CD4-positive, alpha-beta T cell (primary cell): ENCODE data around the gene PTBP2. TPM values are rescaled to one million over a fixed set of nuclear protein-coding genes. Genes with fewer than 3 reads are reported as not detected.

ENCODE experiments used
- ATAC-seq: fragments of 200-7000 bp; cut with Tn5 transposase; one replicate; pipeline ENCODE4 v1.10.0; 2022; ENCODE audit warnings: mild to moderate bottlenecking; ENCODE audit not compliant: poor library complexity
- CTCF ChIA-PET: fragments of 350-600 bp; sonication (Branson Sonifier 250); formaldehyde crosslinking; loops from one replicate; lab custom pipeline; 2021; ENCODE audit warnings: antibody characterized with exemption, inconsistent platforms; lab: Charles Lee
- POLR2A ChIA-PET: fragments of 350-600 bp; sonication (Branson Sonifier 250); formaldehyde crosslinking; loops from one replicate; lab custom pipeline; 2021; ENCODE audit warnings: antibody characterized with exemption, inconsistent platforms; lab: Charles Lee
- DNase-seq, 14 experiments: peaks; one replicate each; pipeline ENCODE4 v3.0.0-alpha.2; 2013 to 2020; ENCODE audit warnings: mixed read lengths in 2 of 14
- H3K27ac ChIP-seq, 2 donors: one replicate each; pipeline versions ENCODE4 v1.5.1 to v1.7.0; 2013; ENCODE audit warnings: low read length in 2 of 2, low read depth in 1 of 2, mild to moderate bottlenecking in 1 of 2
- H3K27me3 ChIP-seq, 2 experiments: 1 replicate in 1 of 2; 2 replicates in 1 of 2; pipeline versions ENCODE4 v1.6.1 to v1.7.0; 2013; ENCODE audit warnings: low read length in 2 of 2, control low read depth in 1 of 2, mild to moderate bottlenecking in 1 of 2, moderate library complexity in 1 of 2; ENCODE audit not compliant: insufficient read depth in 2 of 2, control insufficient read depth in 1 of 2
- H3K36me3 ChIP-seq: one replicate; pipeline ENCODE4 v1.6.1; 2013; ENCODE audit warnings: low read length, control low read depth; ENCODE audit not compliant: insufficient read depth
- H3K4me1 ChIP-seq: one replicate; pipeline ENCODE4 v1.6.1; 2013; ENCODE audit warnings: low read length, control low read depth; ENCODE audit not compliant: insufficient read depth
- H3K4me3 ChIP-seq: one replicate; pipeline ENCODE4 v1.5.1; 2013; ENCODE audit warnings: mild to moderate bottlenecking, low read length, moderate library complexity
- H3K9me3 ChIP-seq, 2 experiments: 1 replicate in 1 of 2; 2 replicates in 1 of 2; pipeline versions ENCODE4 v1.6.1 to v1.7.0; 2013; ENCODE audit warnings: low read length in 2 of 2, mild to moderate bottlenecking in 2 of 2, control low read depth in 1 of 2, moderate library complexity in 1 of 2; ENCODE audit not compliant: control insufficient read depth in 1 of 2, insufficient read depth in 1 of 2
- H3K27ac Mint-ChIP-seq: one replicate; pipeline ENCODE4 v1.8.0; 2020; ENCODE audit warnings: mixed read lengths
- H3K27me3 Mint-ChIP-seq: one replicate; pipeline ENCODE4 v1.8.0; 2021; ENCODE audit warnings: mixed read lengths
- H3K36me3 Mint-ChIP-seq: one replicate; pipeline ENCODE4 v1.8.0; 2021; ENCODE audit warnings: low read depth, mixed read lengths
- H3K4me1 Mint-ChIP-seq: one replicate; pipeline ENCODE4 v1.8.0; 2021; ENCODE audit warnings: low read depth, mixed read lengths
- H3K4me3 Mint-ChIP-seq: one replicate; pipeline ENCODE4 v1.8.0; 2020; ENCODE audit warnings: mild to moderate bottlenecking, mixed read lengths
- H3K9me3 Mint-ChIP-seq: one replicate; pipeline ENCODE4 v1.8.0; 2020; ENCODE audit warnings: mixed read lengths
- CTCF ChIP-seq: fragments of 200-600 bp; IDR thresholded peaks from one replicate; pipeline ENCODE4 v1.8.0; 2022; ENCODE audit warnings: antibody characterized with exemption, mild to moderate bottlenecking
- intact Hi-C, 2 experiments: fragments of 100-400 bp; cut with DNase I in 1 of 2; cut with micrococcal nuclease in 1 of 2; formaldehyde crosslinking; loops; one replicate each; pipeline versions ENCODE4 v1.15.1 to v1.9.0; 2023 to 2025; cut with DNase I, micrococcal nuclease
- total RNA-seq, 174 experiments: library from RNA in 2 of 174; stranded (reverse) in 2 of 174; gene quantifications; one replicate each; pipeline ENCODE4 v1.2.3 and lab custom pipeline; 2021 to 2026

The PTBP2 gene
- total RNA-seq, 2 experiments from 2014 or later = 32.6 to 34.3 TPM

DNA sequence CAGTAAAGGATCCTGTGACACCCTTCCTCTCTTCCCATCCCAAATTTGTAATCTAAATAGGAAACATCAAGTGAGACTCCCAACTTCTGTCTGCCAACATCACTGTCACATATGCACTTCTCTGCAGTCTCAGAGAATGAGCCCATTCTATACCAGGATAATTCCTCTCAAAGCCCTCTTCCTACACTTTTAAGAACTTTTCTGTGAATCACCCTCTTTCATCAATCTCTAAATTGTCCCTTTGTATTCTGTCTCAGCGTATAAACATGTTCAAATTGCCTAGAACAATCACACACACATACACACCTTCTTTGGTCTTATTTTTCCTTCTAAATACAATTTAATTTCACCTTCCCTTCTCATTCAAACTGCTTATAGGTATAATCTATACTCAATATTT lies 111.8 kb downstream of the PTBP2 start:
- H3K36me3 ChIP-seq = no peaks in the 10 kb centered on the region
- intact Hi-C loops = no loop called here
- no peaks in the 10 kb centered on the region for H3K27me3 ChIP-seq
- H3K9me3 Mint-ChIP-seq = no peaks in the 10 kb centered on the region
- no peak for TF ChIP-seq CTCF
- H3K4me3 ChIP-seq = no peak overlapping the region
- no peaks in the 10 kb centered on the region for H3K9me3 ChIP-seq
- H3K36me3 Mint-ChIP-seq = no peaks in the 10 kb centered on the region
- no peaks in the 10 kb centered on the region for H3K4me1 ChIP-seq
- no peak overlapping the region for H3K4me3 Mint-ChIP-seq
- H3K27ac Mint-ChIP-seq = no peak overlapping the region
- no peak overlapping the region for H3K27ac ChIP-seq
- ATAC-seq (no peak), DNase-seq (no peak)
- ChIA-PET POLR2A (no interaction called here), CTCF (no interaction called here)
- no peaks in the 10 kb centered on the region for H3K4me1 Mint-ChIP-seq
- no peaks in the 10 kb centered on the region for H3K27me3 Mint-ChIP-seq

- CTCF ChIA-PET = no interaction called here
- Histone ChIP-seq H3K4me1 (no peaks in the 10 kb centered on the region), H3K36me3 (no peaks in the 10 kb centered on the region), H3K4me3 (no peak overlapping the region), H3K27ac (no peak overlapping the region), H3K9me3 (no peaks in the 10 kb centered on the region), H3K27me3 (no peaks in the 10 kb centered on the region)
- ATAC-seq (no peak), DNase-seq (no peak)
- Mint-ChIP-seq H3K36me3 (no peaks in the 10 kb centered on the region), H3K4me1 (no peaks in the 10 kb centered on the region), H3K9me3 (no peaks in the 10 kb centered on the region), H3K4me3 (no peak overlapping the region), H3K27me3 (no peaks in the 10 kb centered on the region), H3K27ac (no peak overlapping the region)
- POLR2A ChIA-PET = no interaction called here
- no peak for TF ChIP-seq CTCF
- intact Hi-C loops = no loop called here
Observed at GRCh38 chr1:96834986-96835385, 113.4 kb downstream of the PTBP2 start.

GRCh38 chr1:96837057-96837780 lies 115.6 kb downstream of the PTBP2 start:
- no peak for TF ChIP-seq CTCF
- Histone ChIP-seq H3K27ac (no peak overlapping the region), H3K9me3 (no peaks in the 10 kb centered on the region), H3K36me3 (no peaks in the 10 kb centered on the region), H3K4me3 (no peak overlapping the region), H3K4me1 (no peaks in the 10 kb centered on the region), H3K27me3 (no peaks in the 10 kb centered on the region)
- H3K27me3 Mint-ChIP-seq = no peaks in the 10 kb centered on the region
- H3K4me3 Mint-ChIP-seq = no peak overlapping the region
- H3K4me1 Mint-ChIP-seq = no peaks in the 10 kb centered on the region
- H3K9me3 Mint-ChIP-seq = no peaks in the 10 kb centered on the region
- no peak overlapping the region for H3K27ac Mint-ChIP-seq
- ChIA-PET POLR2A (no interaction called here), CTCF (interaction anchor here (1.1 kb wide), 1 partner anchor 13 kb away, joined by 4 read pairs; no protein-coding TSS in a partner anchor)
- DNase-seq (no peak), ATAC-seq (no peak)
- no peaks in the 10 kb centered on the region for H3K36me3 Mint-ChIP-seq
- intact Hi-C loops = no loop called here
